Endothelial cell of umbilical vein (primary cell): Measurements from ENCODE around the gene LRRC8E. TPM values are rescaled to one million over a fixed set of nuclear protein-coding genes. Genes with fewer than 3 reads are reported as not detected.

Experiments used
- BruUV-seq: library from RNA; stranded (reverse); fragments of 400-500 nt; replicated peaks from 2 replicates; lab custom pipeline; 2021; lab: Mats Ljungman, UMichigan
- CTCF ChIA-PET: fragments of 300-600, 350-600 bp; sonication (Branson Sonifier 250); formaldehyde crosslinking; loops from one replicate; lab custom pipeline; 2021; ENCODE audit warnings: antibody characterized with exemption, inconsistent platforms; lab: Charles Lee
- POLR2A ChIA-PET: fragments of 300-600, 350-600 bp; sonication (Branson Sonifier 250); formaldehyde crosslinking; loops from one replicate; lab custom pipeline; 2021; ENCODE audit warnings: antibody characterized with exemption, inconsistent platforms; lab: Charles Lee
- DNase-seq: peaks from one replicate; pipeline ENCODE4 v3.0.0-alpha.2; 2011; ENCODE audit warnings: low read depth, low spot score
- FAIRE-seq: peaks from 2 replicates; lab custom pipeline; 2011; peaks lifted over from hg19 to GRCh38; lab: Jason Lieb, UNC
- H2AFZ ChIP-seq: 2 replicates; pipeline ENCODE4 v1.6.0; 2012; ENCODE audit warnings: low read depth, low read length, control low read depth, inconsistent platforms
- H3K27ac ChIP-seq: 2 replicates; pipeline ENCODE4 v1.5.1; 2011; ENCODE audit warnings: low read depth, mild to moderate bottlenecking, control low read depth, low read length, moderate library complexity; ENCODE audit not compliant: insufficient read depth
- H3K27me3 ChIP-seq, 2 experiments: 2 replicates each; pipeline versions ENCODE4 v1.6.0 to v1.6.1; 2011; ENCODE audit warnings: low read length in 2 of 2, mixed read lengths in 1 of 2; ENCODE audit not compliant: control insufficient read depth in 2 of 2, insufficient read depth in 2 of 2
- H3K36me3 ChIP-seq, 2 experiments: 2 replicates in 1 of 2; 3 replicates in 1 of 2; pipeline ENCODE4 v1.5.1; 2011; ENCODE audit warnings: low read length in 2 of 2, mild to moderate bottlenecking in 1 of 2, moderate library complexity in 1 of 2; ENCODE audit not compliant: control insufficient read depth in 2 of 2, insufficient read depth in 2 of 2; ENCODE audit errors: extremely low read depth in 1 of 2
- H3K4me1 ChIP-seq: 3 replicates; pipeline ENCODE4 v1.5.1; 2011; ENCODE audit warnings: mild to moderate bottlenecking, low read length; ENCODE audit not compliant: control insufficient read depth, insufficient read depth; ENCODE audit errors: extremely low read depth
- H3K4me2 ChIP-seq: 2 replicates; pipeline ENCODE4 v1.6.1; 2011; ENCODE audit warnings: low read length, control low read depth, mixed read lengths; ENCODE audit not compliant: insufficient read depth
- H3K4me3 ChIP-seq, 3 experiments: fragments of 200-600 bp in 1 of 3; sonication (generic), shearing (Covaris generic) in 1 of 3; replicated peaks in 1 of 3; 2 replicates each; pipeline ENCODE4 v1.5.1; 2011 to 2016; ENCODE audit warnings: control low read depth in 3 of 3, low read length in 3 of 3, mild to moderate bottlenecking in 2 of 3, inconsistent platforms in 1 of 3, low read depth in 1 of 3, moderate library complexity in 1 of 3; ENCODE audit not compliant: insufficient read depth in 1 of 3
- H3K79me2 ChIP-seq: 2 replicates; pipeline ENCODE4 v1.6.0; 2012; ENCODE audit warnings: low read length, inconsistent platforms; ENCODE audit not compliant: control insufficient read depth, insufficient read depth
- H3K9ac ChIP-seq: replicated peaks from 2 replicates; pipeline ENCODE3; 2011; ENCODE audit warnings: low read length, control low read depth; ENCODE audit not compliant: insufficient read depth; ENCODE audit errors: extremely low read depth
- H3K9me1 ChIP-seq: replicated peaks from 3 replicates; pipeline ENCODE4 v1.6.0; 2011; ENCODE audit warnings: mild to moderate bottlenecking, low read length; ENCODE audit not compliant: control insufficient read depth, insufficient read depth; ENCODE audit errors: extremely low read depth
- H3K9me3 ChIP-seq: replicated peaks from 2 replicates; pipeline ENCODE4 v1.5.1; 2012; ENCODE audit warnings: low read length, inconsistent platforms; ENCODE audit not compliant: control insufficient read depth, insufficient read depth
- H4K20me1 ChIP-seq: replicated peaks from 2 replicates; pipeline ENCODE3; 2011; ENCODE audit warnings: mild to moderate bottlenecking, low read length; ENCODE audit not compliant: control insufficient read depth, insufficient read depth; ENCODE audit errors: extremely low read depth
- EZH2 ChIP-seq: IDR thresholded peaks from 2 replicates; pipeline ENCODE4 v1.6.1; 2012; ENCODE audit warnings: borderline replicate concordance, low read depth, mild to moderate bottlenecking, moderate library complexity, low read length, inconsistent platforms; ENCODE audit not compliant: severe bottlenecking
- FOS ChIP-seq: IDR thresholded peaks from 2 replicates; pipeline ENCODE4 v1.6.1; 2011; ENCODE audit warnings: mild to moderate bottlenecking, low read length, moderate library complexity, borderline replicate concordance; ENCODE audit not compliant: insufficient read depth
- GATA2 ChIP-seq: IDR thresholded peaks from 2 replicates; pipeline ENCODE4 v1.7.0; 2011; ENCODE audit warnings: low read depth, mild to moderate bottlenecking, moderate library complexity, mixed read lengths, low read length; ENCODE audit not compliant: insufficient read length, insufficient read depth
- JUN ChIP-seq: IDR thresholded peaks from 2 replicates; pipeline ENCODE4 v1.6.1; 2011; ENCODE audit warnings: borderline replicate concordance, low read depth; ENCODE audit not compliant: insufficient read length, insufficient read depth
- MAX ChIP-seq: IDR thresholded peaks from 2 replicates; pipeline ENCODE4 v1.6.1; 2011; ENCODE audit not compliant: insufficient read depth, insufficient read length
- MYC ChIP-seq: IDR thresholded peaks from one replicate; pipeline ENCODE4 v1.6.1; 2011; ENCODE audit warnings: mild to moderate bottlenecking, low read depth, low read length
- POLR2A ChIP-seq: IDR thresholded peaks from 2 replicates; pipeline ENCODE4 v1.6.1; 2012; ENCODE audit warnings: low read depth, mild to moderate bottlenecking, control low read depth, low read length
- POLR2AphosphoS5 ChIP-seq: IDR thresholded peaks from 2 replicates; pipeline ENCODE4 v1.6.1; 2012; ENCODE audit warnings: low read depth, mild to moderate bottlenecking, control low read depth, low read length, moderate library complexity; ENCODE audit not compliant: insufficient read depth
- dilution Hi-C: fragments of 300-500 bp; cut with MboI; formaldehyde crosslinking; loops from one replicate; pipeline ENCODE4 v1.15.0; 2019; ENCODE audit warnings: low sequenced_read_pairs; ENCODE audit not compliant: extremely low pct_ligation_motif_present
- intact Hi-C: fragments of 100-400 bp; cut with micrococcal nuclease; formaldehyde crosslinking; loops from one replicate; pipeline ENCODE4 v1.10.0; 2022
- polyA plus RNA-seq, 4 experiments: library from polyadenylated mRNA; depleted of rRNA in 3 of 4; stranded (reverse) in 3 of 4; unstranded in 1 of 4; fragments of >200 nt; gene quantifications; 2 replicates each; pipeline versions ENCODE4 v1.2.1 to v1.2.3, GENCODE V29; 2011 to 2012; ENCODE audit warnings: missing spikeins in 1 of 4
- total RNA-seq: library from RNA; stranded (reverse); gene quantifications from 2 replicates; pipeline ENCODE4 v1.2.3, GENCODE V29; 2021
- TF ChIP-seq, protein P1 (sequence below), 2 donors: IDR thresholded peaks; 1 replicate in 1 of 2; 2 replicates in 1 of 2; pipeline ENCODE4 v1.5.1; 2011; ENCODE audit warnings: low read length in 2 of 2, mild to moderate bottlenecking in 2 of 2, moderate library complexity in 2 of 2, control low read depth in 1 of 2, inconsistent platforms in 1 of 2, low read depth in 1 of 2; ENCODE audit not compliant: insufficient read depth in 1 of 2; ENCODE audit errors: extremely low read depth in 1 of 2

Gene LRRC8E
- total and polyA plus RNA-seq, 2 donors (not counting 3 experiments of a cell fraction or from before 2014, with no cell fraction given): 1.1 to 1.6 TPM

- Histone ChIP-seq H3K4me2 (no peak overlapping the region), H3K4me3 (no peak overlapping the region), H3K79me2 (no peaks in the 10 kb centered on the region), H3K27ac (no peak overlapping the region), H3K9me3 (no peaks in the 10 kb centered on the region), H3K36me3 (peaks cover 0 to 5% of the 10 kb centered on the region in 2 experiments), H3K9ac (no peak overlapping the region), H4K20me1 (no peaks in the 10 kb centered on the region), H3K4me1 (peaks cover 25% of the 10 kb centered on the region), H2AFZ (no peak overlapping the region), H3K27me3 (peaks cover 2% of the 10 kb centered on the region in 2 experiments), H3K9me1 (no peaks in the 10 kb centered on the region)
- POLR2A ChIA-PET: no interaction called here
- FAIRE-seq (no peak), DNase-seq (no peak)
- dilution Hi-C loops: no loop called here
- intact Hi-C loops: loop anchor here (5.0 kb wide), 1 partner anchor 241 kb away; the partner anchor contains the start of gene TRAPPC5
- TF ChIP-seq POLR2A (no peak), EZH2 (no peak), MYC (no peak), POLR2AphosphoS5 (no peak), FOS (no peak), MAX (no peak), GATA2 (no peak), JUN (no peak)
- TF ChIP-seq, protein P1, sequence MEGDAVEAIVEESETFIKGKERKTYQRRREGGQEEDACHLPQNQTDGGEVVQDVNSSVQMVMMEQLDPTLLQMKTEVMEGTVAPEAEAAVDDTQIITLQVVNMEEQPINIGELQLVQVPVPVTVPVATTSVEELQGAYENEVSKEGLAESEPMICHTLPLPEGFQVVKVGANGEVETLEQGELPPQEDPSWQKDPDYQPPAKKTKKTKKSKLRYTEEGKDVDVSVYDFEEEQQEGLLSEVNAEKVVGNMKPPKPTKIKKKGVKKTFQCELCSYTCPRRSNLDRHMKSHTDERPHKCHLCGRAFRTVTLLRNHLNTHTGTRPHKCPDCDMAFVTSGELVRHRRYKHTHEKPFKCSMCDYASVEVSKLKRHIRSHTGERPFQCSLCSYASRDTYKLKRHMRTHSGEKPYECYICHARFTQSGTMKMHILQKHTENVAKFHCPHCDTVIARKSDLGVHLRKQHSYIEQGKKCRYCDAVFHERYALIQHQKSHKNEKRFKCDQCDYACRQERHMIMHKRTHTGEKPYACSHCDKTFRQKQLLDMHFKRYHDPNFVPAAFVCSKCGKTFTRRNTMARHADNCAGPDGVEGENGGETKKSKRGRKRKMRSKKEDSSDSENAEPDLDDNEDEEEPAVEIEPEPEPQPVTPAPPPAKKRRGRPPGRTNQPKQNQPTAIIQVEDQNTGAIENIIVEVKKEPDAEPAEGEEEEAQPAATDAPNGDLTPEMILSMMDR (IDR thresholded peaks at IDR 0.05; ENCODE audit: extremely low read depth in 1 of 2, insufficient read depth in 1 of 2, low read depth in 1 of 2, low read length in 2 of 2): no peak
- CTCF ChIA-PET: interaction anchor here (1.5 to 5.1 kb wide), 3 partner anchors 20 to 355 kb away, joined by 3 to 34 read pairs (median 5); partner anchors contain the start of genes MAP2K7 and TIMM44
- BruUV-seq: no TSS peak
Measured at GRCh38 chr19:7923295-7924191, 35.2 kb downstream of the LRRC8E start.
